AG08395 (cell line): ENCODE results near the gene PSMD8.
"Not testable (repeated sequence)": the region's sequence is repeated elsewhere in the genome, so short reads cannot be mapped to it uniquely, and the experiment has no call there.

ENCODE experiments used
- DNase-seq: peaks from one replicate; pipeline ENCODE4 v3.0.0; 2012; ENCODE audit warnings: mixed read lengths, low spot score

The PSMD8 gene

DNA sequence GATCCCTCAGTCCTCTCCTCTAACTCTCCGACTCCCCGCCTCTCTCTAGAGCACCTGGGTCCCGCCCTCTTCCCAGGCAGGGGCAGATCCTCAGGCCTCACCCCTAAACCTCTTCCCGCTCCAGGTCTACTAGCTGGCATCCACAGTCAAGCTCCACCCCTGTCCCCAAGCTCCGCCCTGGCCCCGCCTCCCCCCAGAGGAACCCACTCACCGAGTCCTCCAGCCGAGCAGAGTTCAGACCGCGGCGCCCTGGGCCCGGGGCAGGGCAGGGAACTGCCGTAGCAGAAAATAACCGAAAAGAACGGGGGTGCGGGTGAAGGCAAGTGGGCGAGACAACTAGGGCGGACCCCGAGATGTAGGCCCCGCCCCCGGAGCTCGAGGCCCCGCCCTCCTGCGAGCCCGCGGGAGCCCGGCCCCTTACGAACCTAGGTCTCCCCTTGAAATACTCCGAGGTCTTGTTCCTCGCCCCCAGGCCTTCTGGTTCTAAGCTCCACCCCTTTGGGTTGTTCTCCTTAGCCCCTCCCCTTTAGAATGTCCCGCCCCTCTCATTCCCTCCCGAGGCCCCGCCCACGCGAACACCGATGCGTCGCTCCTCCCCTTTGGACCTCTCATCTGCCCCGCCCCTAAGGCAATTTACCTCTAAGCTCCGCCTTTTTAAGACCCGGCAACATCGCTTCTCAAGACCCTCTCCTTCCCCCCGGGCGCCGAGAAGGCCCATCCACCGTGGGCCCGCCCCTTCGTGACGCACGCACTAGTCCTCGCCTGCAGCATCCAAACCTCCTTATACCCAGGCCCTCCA lies 13.4 kb downstream of the PSMD8 start, which contains the start of gene GGN:
GGN (minus strand) TSS at position 485 of the 799 bp plus-strand sequence. CDS start 773 bp downstream, outside the sequence.
- DNase-seq, result peak; percentile 96

DNA sequence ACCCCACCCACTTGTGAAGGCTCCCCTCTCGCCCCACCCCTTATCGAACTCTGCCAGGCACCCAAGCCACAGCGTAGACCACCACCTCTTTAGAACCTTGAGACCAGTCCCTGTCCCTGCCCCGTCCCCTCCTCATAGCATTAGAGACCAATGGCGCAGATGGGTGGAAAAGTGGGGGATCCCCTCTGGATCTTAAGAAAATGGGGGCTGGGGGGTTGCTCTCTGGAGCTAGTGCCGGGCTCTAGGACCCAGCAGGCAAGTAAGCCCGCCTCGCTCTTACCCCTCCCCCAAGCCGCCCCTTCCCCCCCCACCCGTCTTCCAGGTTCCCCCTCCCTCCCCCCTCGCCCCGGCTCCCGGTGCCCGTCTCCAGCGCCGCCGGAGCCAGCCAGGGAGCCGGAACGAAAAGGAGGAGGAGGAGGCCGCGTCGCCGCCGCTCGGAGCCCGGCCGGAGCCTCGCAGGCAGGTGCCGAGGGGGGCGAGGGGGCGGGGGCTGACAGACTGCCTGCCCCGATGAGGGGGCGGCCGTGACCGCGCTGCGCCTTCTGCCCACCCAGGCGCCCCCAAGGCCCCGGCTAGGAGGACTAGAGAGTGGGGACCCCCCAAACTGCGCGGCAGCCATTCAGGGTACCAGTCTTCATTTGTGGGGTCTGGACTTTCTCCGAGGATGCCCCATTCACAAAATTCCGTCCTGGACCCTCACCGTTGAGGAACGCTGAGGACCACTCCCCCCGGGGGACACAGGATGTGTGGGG lies 14.2 kb downstream of the PSMD8 start, which contains the start of gene SPRED3:
SPRED3 (plus strand) TSS at position 349 of the 752 bp plus-strand sequence. CDS start 1,606 bp downstream, outside the sequence.
- peak; percentile 53 for DNase-seq

DNA sequence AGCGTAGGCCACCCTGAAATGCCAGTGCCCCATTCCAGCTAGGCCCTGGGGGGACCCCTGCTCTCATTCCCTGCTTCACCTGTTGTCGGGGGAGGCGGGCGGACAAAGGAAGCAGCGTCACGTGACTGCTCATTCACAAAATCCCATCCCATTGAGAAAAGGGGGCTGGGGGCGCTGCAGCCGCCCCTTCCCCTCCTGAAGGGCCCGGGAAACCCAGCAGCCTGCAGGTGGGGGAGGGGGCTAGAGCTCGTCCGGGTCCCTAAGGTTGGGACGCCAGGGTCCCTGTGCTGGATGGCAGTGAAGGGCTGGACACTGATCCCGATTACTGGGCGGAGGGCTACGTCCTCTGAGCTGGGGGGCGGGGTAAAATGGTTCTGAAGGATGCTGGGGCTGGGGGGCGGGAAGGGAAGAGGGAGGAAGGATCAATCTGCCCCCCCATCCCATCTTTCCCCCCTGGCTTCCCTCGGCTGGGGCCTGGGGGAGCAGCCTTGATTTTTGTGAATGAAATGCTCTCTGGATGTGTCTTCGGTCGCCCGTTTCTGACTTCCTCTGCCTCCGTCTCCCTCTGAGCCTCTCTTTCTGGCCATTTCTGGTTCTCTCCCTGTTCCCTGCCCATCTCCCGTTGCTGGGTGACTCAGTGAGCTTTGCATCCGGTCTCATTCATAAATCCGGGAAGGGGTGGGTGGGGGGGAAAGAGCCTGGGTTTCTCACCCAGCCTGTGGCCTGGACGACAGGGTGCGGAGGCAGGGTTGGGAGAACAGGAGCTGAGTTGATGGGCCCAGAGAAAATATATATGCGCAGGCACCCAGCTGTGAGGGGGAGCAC lies 14.9 kb downstream of the PSMD8 start:
- DNase-seq, result peak; percentile 89

DNA sequence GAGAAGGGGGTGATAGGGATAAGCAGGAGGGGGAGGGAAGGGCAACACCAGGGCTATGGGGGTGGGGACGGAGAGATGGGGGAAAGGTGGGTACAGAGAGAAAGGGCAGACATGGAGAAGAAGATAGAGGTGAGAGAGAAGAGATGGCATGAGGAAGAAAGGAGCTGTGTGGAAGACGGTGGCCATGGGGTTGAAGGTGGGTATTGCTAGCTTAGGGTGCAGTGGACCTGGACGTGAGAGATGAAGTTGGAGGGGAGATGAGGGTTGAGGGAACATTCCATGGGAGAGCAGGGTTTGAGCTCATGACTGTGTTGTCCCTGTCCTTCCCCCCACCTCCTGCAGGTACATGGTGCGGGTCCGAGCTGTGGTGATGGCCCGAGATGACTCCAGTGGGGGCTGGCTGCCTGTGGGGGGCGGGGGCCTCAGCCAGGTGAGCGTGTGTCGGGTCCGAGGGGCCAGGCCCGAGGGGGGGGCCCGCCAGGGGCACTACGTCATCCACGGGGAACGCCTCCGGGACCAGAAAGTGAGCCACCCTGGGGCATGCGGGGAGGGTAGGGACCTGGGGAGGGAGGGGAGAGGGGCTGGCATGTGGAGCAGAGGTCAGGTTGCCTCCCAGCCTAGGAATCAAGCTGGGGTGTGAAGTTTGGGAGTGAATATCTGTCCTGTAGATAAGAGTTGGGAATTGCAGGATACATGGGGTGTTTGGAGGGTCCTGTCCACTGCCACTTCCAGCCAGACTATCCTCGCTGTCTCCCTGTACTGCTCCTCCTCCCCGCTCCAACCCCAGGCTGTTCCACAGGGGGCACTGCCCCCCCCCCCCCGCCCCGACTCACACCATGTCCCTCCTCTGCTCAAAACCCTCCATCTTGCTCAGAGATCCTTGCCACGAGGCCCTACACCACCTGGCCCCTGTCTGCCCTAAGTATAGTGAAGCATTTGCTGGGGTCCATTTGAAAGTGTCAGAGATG lies 15.9 kb downstream of the PSMD8 start:
- no peak for DNase-seq

DNA sequence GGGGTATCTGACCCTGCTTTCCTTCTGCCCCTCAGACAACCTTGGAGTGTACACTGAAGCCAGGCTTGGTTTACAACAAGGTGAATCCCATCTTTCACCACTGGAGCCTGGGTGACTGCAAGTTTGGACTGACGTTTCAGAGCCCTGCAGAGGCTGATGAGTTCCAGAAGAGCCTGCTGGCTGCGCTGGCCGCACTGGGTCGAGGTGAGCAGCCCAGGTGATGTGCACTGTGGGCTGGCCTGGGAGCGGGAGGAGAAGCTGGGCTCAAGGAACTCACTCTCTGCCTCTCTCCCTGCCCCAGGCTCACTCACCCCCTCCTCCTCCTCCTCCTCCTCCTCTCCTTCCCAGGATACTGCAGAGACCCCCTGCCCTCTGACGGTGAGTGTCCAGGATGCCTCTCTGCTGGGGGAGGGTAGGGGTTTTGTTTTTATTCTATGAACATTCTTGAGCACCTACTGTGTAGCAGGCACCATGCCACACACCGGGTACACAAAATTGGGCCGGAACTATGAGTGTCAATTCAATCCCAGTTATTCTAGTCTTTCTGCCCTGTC lies 17.6 kb downstream of the PSMD8 start:
- no peak for DNase-seq

DNA sequence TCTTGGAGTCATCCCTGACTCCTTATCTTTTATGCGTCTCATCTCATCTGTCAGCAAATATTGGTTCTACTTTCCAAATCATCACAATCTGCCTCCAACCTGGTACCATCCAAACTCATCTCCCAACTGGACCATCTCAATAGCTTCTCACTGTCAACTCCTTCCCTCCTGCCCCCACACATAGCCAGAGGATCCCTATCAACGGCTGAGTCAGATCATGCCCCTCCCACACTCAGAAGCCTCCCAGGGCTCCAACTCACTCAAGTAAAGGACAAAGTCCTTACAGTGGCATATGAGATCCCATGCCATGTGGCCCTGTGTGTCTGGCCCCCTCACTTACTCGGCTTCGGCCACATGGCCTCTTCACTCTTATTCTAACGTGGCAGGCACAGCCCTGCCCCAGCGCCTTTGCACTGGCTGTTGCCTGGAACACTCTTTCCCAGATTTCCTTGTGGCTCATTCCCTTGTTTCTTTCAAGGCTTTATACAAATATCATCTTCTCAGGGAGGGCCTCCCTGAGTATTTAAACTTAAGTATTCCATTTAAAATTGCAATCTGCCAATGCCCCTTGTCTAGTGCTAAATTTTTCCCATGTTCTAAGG lies 18.4 kb downstream of the PSMD8 start:
- peak; percentile 44 for DNase-seq

DNA sequence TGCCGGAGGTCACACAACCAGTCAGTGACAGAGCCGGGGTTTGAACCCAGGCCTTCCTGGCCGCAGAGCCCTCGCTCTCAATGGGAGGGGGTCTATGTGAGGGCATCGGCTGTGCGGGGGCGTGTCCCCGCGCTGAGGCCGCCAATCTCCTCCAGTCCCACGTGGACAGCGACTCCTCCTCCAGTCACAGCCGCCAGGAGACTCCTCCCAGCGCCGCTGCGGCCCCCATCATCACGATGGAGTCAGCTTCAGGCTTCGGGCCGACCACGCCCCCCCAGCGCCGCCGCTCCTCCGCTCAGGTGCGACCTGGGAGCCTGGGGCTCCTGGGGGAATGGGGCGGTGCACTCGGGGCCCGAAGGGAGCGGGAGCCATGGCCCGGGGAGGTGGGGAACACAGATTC lies 20.1 kb downstream of the PSMD8 start:
- peak; percentile 31 for DNase-seq

DNA sequence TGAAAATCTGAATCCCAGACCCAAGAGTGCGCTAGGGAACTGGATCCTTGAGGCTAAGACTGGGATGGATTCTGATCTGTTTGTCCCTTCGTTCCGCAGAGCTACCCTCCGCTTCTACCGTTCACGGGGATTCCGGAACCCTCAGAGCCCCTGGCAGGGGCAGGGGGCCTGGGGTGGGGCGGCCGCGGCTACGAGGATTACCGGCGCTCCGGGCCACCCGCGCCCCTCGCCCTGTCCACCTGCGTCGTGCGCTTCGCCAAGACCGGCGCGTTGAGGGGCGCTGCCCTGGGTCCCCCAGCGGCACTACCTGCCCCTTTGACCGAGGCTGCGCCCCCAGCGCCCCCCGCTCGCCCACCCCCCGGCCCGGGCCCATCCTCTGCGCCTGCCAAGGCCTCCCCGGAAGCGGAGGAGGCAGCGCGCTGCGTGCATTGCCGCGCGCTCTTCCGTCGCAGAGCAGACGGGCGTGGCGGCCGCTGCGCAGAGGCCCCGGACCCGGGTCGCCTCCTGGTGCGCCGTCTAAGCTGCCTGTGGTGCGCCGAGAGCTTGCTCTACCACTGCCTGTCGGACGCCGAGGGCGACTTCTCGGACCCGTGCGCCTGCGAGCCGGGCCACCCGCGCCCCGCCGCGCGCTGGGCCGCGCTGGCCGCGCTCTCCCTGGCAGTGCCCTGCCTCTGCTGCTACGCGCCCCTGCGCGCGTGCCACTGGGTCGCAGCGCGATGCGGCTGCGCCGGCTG lies 21.2 kb downstream of the PSMD8 start:
- DNase-seq, result no peak

DNA sequence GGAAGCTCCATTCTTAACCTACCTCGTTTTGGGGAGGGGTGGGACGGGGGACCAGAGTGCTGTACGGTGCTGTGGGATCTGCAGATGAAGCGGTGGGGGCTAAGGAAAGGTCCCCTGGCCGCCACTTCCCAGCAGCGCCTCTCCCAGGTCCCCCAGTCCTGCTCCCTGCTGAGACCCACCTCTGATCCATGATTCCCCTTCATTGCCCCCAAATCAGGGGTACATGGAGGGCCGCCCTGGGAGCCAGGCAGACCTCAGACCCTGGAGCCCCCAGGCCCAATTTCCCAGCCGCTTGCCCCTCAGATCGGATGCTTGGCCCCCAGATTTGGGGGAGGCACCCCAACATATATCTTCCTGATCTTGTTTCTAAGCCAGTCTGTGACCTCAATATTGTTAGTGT lies 24.7 kb downstream of the PSMD8 start:
- DNase-seq, result no peak

DNA sequence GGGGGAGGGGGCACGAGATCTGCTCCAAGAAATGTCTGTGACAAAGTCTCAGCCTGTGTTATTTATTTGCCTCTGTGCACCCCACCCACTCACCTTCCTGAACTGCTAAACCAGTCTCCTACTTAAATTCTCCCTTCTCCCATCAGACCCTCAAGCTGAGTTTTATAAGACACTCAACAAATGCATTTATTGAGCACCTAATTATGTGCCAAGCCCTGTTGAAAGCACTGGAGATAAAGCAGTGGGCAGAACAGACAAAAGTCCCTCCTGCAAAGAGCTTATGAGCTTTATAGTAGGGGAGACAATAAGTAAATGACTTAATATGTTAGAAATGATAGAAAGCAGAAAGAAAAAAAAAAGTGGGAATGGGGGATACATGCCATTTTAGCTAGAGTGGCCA lies 25.2 kb downstream of the PSMD8 start:
- DNase-seq, result no peak

DNA sequence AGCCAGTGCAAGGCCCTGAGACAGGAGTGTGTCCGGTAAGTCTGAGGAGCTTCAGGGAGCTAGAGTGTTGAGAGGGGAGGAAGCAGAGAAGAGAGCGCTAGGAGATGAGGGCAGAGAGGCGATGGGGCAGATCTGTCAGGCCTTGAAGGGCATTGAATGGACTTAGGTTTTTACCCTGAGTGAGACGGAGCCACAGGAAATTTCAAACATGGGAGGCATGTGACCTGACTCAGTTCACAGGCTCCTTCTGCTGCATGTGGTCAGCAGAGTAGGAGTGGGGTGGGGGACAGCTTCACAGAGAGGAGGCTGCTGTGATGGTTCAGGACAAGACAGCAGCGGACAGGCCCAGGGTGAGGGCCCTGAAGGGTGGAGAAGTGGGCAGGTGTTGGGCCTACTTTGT lies 26.0 kb downstream of the PSMD8 start:
- no peak for DNase-seq

DNA sequence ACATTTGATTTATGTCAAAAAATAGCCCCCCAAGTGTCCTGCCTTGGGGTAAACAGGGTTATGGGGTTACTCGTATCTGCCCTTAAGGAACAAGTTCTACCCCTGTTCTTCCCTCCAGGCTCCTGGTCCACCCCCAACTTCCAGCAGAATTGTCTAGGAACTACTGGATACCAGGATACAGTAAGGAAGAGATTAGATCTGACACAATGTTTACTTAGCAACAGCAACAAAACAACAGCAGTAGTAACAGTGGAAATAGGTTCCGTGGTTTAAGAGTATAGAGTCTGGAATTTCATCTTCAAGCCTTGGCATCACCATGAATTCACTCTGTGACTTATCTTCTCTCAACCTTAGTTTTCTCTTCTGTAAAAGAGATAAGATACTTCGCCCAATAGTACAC lies 26.8 kb downstream of the PSMD8 start:
- DNase-seq, result no peak

DNA sequence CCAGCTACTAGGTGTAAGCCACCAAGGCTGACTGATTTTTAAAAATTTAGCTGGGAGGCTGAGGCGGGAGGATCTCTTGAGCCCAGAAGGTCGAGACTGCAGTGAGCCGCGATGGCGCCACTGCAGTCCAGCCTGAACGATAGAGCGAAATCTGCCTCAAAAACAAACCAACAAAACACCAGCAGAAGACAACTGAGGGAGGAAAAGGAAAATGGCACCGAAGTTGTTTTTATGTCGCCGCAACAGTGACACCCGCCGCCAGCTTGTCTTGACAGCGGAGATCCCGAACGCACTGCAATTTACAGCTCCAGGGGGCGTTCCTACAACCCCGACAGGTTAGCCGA lies 28.2 kb downstream of the PSMD8 start:
- no peak for DNase-seq

DNA sequence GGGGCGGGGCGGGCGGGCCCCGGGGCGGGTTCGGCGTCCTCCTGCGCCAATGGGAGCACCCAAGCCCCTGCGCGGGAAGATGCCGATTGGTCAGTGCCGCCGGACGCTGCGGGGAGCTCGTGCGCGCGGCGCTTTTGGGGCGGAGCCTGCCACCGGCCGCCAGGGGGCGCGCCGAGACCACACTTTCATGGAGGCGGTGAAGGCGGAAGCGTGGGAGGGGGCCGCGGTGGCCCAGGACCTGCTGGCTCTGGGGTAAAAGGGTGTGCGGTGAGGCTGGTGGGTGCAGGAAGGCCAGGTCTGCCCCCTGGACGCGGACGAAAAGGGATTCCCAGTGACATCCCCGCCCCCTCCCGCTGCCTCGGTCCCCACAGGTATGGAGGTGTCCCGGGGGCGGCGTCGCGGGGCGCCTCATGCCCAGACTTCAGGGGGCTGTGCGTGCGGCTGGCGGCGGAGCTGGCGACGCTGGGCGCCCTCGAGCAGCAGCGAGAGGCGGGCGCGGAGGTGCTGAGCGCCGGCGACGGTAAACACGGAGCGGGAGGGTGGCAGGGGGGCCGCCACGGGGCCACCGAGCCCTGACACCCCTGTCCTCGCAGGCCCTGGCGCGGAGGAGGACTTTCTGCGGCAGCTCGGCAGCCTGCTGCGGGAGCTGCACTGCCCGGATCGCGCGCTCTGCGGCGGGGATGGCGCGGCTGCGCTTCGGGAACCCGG lies 28.8 kb downstream of the PSMD8 start, which contains the start of gene FAM98C:
FAM98C (plus strand) TSS at position 127 of the 708 bp plus-strand sequence; CDS start at position 188, 61 bp downstream.
- DNase-seq, result peak; percentile 100

DNA sequence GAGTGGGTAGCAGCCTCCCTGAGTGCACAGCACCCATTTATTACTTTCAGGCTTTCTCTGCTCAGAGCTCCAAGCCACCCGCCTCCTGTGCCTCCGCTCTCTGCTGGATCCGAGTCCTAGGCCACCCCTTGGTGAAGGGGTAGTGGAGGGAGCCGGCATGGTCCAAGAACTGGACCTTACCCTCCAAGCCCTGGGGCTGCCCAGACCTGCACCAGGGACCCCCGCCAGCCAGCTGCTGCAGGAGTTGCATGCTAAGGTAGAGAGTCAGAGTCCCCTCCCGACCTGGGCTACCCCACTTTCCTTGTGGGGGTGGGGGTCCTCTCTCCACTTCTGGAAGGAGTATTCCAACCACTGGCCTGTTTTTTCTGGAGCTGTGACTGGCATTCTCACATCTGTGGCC lies 30.5 kb downstream of the PSMD8 start:
- DNase-seq, result no peak

DNA sequence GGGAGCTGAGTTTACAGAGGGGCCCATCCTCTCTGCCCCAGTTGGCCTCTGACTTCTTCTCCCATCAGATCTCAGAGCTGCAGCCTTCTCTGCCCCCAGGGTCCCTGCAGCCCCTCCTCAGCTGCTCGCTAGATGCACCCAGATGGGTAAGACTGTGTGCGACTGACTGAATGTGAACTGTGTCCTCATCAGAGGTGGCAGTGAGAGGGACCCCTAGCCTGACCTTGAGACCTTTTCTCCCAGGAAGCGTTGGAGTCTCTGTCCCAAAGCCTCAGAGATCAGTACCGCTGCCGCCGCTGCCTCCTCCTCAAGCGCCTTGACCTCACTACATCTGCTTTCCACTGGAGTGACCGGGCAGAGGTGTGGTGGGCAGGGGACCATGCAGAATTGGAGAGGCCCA lies 30.9 kb downstream of the PSMD8 start:
- no peak for DNase-seq

DNA sequence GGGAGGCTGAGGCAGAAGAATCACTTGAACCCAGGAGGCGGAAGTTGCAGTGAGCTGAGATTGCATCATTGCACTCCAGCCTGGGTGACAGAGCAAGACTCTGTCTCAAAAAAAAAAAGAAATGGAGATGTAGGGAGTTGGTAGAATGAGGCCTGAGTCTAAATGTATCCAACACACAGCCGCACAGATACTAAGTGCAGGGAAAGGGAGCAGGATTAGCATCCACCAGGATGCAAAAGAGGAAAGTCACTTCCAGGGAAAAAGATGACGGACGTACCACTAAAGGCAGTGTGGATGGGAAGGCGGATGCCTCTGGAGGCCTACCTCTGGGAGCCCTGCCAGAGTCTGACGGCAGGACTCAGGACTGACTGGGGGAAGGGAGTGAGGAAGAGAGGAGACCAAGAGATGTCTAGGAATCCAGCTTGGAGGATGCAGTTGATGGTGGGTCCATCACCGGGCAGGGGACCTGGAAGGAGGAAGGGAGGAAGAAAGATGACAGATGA lies 35.3 kb downstream of the PSMD8 start:
- peak; percentile 49 for DNase-seq

DNA sequence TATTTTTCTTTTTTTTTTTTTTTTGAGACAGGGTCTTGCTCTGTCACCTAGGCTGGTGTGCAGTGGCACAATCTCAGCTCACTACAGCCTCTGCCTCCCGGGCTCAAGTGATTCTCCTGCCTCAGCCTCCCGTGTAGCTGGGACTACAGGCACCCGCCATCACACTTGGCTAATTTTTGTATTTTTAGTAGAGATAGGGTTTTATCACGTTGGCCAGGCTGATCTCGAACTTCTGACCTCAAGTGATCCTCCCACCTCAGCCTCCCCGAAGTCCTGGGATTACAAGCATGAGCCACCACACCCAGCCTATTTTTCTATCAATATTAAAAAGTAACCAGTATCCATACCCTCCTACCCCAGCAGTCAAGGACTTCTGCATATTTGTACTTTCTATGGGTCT lies 36.0 kb downstream of the PSMD8 start:
- DNase-seq, result not testable (repeated sequence)
